Stimulated activated CD4-positive, alpha-beta T cell treated with anti-CD3 and anti-CD28 coated beads, Interleukin-4, amount 100 ng/mL, for 24 hours (primary cell): Measurements from ENCODE around the gene KHDC4.

Source experiments
- DNase-seq: peaks from one replicate; pipeline ENCODE4 v3.0.0-alpha.2; 2020

Gene KHDC4

DNA sequence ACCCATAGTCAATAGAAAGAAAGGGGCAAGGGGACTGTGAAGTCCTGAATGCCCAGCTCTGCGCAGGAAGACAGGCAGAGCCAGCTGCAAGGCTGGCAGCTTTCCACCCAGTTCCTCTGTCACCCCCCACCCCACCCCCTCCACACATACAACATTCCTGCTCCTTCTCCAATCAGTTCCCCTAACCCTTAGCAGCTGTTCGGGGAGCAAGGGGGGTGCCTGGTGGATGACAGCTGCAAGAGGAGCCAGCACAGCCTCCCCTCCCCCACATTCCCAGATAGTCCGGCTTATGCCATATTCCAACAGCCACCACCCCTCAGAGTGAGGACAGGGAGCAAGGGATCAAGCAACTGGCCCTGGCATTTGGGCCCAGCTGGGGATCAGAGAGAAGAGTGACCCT is 34.5 kb upstream of the KHDC4 start:
- DNase-seq = no peak

DNA sequence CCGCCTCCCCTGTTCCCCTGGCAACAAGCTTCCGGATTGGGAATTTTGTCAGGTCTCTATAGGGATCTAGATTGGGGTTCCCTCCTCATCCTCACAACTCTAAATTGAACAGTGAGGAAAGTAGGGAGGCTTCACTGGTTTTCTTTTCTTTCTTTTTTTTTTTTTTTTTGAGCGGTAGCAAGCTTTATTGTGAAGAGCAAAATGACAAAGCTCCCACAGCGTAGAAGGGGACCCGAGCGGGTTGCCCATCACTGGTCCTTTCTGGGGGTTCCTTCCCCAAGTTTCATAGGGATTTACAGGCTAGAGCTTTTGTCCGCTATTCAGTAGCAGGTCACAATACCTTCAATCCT is 33.8 kb upstream of the KHDC4 start:
- no peak for DNase-seq

DNA sequence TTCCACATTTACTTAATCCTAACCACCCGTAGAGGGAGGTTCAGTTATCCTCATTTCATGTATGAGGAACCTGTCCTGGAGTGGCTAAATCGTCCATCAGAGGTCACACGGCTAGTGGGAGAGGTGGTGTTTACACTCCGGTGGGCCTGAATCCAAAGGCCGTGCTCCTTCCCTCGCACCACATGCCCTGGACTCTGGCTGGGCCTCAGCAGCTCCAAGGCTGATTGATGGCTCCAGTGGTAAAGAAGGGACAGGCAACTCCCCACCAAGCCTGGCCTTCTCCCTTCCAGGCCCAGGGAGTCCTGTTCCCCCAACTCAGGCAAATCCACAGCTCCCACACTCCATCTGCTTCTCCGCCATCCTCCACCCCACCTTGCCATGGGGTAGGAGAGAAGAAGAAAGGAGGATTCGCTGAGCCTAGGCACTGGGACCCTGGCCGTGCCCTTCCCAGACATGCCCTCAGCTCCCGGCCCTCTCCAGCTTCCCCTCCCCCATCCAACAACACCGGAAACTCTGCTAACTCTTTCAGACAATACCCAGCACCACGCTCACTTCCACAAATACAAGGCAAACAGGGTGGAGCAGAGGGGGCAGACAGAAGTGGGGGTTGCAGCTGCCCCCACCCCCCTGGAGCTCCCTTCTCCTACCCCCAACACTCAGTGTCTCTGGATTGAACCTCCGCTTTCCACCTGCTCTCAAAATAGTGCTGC is 33.3 kb upstream of the KHDC4 start:
- no peak for DNase-seq

DNA sequence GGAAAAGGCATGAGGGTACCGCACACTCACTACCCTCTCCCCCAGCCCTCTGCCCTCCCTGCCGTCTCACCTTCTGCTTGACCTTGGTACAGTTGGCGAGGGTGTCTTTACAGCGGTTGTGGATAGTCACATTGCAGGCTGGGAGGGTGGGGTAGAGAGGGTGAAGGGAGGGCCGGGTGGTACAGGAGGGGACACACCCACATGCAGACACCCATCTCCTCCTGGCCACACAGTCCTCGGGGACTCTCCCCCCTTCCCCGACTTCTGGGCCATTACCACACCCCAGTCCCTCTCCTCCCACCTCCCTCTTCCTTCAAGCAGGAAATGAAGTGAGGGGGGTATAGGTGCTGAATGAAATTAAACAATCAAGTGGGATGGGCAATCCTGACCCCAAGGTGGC is 32.5 kb upstream of the KHDC4 start:
- DNase-seq = no peak

DNA sequence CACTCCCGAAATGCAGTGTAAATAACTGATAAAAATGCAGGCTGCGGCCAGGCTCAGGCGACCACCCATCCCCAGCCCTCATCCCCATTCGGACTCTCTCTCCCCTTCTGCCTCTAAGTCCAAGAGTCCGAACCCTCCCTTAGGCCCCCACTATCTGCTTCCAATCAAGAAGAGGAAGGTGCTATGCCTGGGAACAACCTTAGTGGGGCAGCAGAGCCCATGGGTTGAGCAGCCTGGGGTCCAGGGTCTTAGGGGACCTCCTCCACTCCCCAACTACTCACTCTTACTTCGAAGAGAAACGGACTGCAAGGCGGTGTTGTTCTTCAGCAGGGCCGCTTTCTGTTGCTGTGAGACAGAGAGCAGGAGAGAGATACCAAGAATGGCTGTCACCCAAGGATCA is 31.9 kb upstream of the KHDC4 start:
- DNase-seq = no peak

DNA sequence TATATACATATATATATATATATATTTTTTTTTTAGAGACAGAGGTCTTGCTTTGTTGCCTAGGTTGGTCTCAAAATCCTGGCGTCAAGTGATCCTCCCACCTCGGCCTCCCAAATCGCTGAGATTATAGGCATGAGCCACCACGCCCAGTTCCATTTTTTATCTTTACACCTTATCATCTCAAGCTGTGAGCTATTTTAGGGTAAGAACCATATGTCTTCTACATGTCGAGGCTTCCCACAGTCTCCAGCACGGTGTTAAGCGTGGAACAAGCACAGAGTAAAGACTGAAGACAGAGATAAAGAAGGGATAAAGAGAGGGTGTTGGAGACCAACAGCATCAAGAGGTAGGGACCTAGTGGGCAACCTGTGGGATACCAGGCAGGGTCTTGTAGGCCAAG is 30.0 kb upstream of the KHDC4 start:
- DNase-seq = no peak

DNA sequence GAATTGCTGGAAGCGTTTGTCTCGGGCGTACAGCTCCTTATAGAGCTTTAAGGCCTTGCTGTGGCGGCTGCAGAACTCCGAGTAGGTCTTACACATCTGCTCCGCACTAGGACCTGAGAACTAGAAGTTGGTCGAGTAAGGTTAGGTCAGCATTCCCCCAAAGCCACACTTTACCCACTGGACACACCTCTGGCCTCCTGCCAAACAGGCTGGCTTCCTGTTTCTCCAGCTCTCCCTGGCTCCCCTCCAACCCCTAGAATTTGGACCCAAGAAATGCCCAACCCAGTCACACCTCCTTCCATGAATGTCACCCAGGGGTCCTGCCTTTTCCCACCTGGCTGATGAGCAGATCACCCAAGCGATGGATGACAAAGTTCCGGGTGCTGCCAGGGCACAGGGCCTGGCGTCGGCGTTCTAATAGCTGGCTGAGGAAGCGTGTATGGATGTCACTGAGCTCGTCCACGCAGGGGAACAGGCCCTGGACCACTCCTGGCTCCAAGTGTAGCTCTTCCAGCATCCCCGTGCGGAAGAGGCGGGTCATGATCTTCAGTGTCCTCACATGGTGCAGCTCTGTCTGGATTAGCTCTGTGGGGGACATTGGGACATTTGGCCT is 28.5 kb upstream of the KHDC4 start:
- no peak for DNase-seq

DNA sequence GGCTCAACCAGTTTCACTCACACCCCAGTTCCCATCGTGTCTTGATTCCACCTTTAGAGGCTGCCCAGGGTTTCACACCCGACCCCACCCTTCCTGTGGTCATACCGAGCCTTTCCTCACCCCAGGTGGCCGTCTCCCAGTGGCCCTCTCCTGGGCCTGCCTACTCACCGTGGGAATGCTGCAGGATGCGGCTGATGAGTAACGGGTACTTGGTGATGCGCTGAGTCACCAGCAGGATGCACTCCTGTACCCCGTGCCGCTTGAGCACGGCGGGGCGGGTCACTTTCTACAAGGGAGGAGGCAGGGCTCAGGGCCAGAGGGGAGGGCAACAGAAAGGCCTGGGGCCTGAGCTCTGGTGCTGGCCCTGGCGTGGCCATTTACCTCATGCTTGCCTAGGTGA is 27.7 kb upstream of the KHDC4 start:
- no peak for DNase-seq

DNA sequence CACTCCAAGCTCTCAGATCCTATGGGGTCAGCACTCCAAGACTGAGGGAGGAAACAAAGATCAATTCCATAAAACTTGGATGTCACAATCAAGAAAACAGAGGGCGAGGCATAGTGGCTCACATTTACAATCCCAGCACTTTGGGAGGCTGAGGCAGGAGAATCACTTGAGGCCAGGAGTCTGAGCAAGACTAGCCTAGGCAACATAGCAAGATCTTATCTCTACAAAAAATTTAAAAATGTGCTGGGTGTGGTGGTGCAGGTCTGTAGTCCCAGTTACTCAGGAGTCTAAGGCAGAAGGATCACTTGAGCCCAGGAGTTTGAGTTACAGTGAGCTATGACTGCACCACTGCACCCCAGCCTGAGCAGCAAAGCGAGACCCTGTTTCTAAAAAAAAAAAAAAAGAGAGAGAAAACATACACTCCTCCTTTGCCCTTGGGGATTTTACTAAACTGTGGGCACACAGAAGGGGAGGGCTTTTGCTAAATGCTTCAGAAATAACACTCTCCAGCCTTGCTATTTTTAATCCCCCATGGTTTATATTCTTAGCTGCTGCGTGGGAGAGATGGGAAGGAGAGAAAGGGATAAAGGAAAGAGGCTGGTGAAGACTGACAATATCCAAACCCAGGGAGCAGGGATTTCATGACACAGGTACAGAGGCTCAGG is 26.0 kb upstream of the KHDC4 start:
- no peak for DNase-seq

DNA sequence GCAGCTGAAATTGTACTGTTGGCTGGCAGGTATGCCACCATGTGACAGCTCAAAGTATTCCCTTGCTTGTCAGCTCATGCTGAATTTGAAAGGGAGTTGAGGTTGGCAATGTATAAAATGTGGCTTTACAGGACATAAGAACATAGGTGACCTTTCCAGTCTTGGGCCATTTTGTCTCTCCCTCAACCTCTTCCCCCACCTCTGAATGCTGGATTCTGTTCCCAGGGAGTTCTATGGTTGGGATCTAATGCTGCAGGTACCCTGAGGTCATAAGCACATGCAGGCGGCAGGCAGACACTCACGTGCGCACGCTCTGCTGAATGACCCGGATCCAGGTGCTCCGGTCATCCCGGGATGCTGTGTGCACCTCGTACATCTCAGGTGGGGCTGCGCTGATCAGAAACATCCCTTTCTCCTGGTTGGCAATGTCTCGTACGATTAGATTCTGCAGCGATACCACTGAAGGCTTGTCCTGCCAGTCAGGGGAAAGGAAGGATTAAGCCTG is 23.2 kb upstream of the KHDC4 start:
- no peak for DNase-seq

DNA sequence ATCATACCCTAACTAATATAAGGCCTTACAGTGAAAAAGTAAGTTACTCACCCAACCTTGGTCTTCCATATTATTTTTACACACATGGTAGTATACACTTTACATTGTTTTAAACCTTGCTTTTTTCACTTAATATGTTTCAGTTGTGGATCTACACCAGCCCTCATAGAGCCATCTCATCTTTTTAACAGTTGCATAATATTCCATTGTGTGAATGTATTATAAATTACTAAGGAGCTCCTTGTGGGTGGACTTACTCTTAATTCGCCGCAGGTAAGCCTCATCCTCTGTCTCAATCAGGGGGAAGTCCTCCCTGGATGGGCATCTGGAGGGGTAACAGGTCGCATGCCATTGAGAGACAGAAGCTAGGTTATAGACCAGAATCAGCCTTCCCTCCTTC is 20.4 kb upstream of the KHDC4 start:
- DNase-seq = no peak

DNA sequence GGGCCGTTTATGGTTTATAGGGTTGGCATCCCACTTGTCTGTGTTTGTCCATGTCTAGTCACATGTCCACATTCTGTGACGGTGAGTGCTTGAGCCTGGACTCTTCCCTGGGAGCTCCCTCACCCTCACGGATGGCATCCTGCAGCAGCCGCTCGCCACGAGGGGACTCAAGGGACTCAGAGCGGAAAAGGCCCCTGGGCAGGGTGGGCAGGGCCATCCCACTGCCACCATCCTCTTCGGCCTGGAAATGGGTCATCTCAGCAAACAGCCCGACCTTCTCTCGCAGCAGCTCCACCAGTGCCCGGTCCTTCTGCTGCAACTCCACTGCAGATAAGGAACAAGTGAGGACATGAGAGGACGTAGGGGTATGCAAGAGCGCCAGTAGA is 18.3 kb upstream of the KHDC4 start:
- DNase-seq = no peak

DNA sequence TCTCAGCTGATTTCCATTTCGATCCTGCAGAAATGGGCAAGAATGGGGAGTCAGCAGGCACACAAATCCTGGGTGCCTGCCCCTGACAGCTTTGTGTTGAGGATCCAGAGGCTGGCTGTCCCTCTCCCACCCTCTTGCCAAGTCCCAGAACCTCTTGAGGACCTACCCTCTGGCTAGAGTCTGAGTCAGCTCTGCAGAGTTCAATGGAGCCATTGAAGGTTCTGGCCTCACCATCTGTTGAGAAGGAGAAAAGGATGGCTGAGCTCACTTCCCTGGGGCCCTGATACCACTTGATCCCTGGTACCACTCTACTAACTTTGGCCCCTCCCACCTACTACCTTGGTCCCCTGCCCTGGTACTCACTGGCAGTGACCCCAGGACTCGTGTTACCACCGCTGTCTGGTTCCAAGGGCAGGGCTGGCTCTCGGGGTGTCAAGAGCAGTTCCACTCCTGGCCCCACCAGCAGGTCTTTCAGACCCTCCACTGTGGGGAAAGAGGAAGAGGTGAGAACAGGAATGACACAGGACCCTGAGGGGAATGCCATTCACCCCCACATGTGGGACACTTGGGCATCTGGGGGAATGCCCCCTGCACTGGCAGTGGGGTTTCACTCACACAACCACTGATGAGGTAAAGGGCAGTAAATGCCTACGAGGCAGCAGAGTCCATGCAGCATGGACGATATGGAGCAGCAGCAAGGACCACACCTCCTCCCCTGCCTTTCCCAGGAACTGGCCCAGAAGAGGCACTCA is 17.7 kb upstream of the KHDC4 start:
- no peak for DNase-seq

DNA sequence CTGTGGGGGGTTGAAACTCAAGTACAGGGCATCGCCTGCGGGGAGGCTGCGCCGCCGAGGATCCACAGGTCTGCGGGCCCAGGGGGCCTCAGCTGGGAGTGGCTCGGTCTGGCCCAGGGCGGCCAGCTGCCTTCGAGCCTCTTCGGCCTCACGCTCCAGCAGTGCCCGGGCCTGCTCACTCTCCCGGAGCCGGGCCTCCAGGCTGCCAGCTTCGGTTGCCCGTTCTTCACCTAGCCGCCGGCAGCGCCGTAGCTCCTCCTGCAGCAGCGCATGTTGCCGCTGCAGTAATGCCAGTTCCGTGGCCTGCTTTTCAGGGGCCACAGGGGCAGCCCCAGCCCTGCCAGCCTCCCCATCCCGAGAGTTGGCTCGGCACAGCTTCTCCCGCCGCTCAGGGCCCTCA is 16.6 kb upstream of the KHDC4 start:
- no peak for DNase-seq

DNA sequence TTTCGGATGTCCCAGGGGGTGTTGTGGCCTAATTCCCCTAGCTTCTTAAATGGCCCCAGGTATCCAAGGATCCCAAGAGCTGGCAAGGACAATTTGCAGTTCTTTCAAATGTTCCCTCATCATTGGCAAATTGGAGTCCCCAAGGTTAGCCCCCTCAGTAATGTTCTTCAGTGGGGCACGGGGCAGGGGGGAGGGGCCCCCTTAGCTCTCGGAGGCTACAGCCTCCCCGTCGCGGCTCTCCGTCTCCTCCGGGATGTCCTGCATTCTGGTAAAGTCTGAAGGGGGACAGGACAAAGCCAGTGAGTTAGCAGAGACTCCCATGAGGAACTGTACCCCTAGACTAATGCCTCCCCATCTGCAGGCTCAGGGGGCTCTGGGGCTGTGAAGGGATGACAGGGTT is 13.5 kb upstream of the KHDC4 start:
- no peak for DNase-seq

DNA sequence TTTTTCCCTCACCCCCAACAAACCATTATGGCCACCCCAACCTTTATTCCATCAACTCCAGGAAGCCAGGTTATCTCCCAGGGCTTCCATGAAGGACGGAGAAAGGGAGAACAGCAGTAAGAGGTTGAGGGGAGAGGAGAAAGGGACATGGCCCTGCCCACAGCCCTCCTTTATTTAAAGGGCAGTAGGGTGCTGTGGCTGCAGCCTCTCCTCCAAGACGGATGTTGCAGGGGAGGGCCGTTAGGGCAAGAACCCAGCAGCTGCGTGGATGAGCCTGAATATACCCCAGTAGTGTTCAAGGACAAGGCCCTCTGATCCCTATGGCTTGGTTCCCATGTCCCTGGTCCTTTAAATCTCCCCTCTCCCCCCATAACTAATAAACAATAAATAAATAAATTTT is 13.1 kb upstream of the KHDC4 start:
- no peak for DNase-seq

DNA sequence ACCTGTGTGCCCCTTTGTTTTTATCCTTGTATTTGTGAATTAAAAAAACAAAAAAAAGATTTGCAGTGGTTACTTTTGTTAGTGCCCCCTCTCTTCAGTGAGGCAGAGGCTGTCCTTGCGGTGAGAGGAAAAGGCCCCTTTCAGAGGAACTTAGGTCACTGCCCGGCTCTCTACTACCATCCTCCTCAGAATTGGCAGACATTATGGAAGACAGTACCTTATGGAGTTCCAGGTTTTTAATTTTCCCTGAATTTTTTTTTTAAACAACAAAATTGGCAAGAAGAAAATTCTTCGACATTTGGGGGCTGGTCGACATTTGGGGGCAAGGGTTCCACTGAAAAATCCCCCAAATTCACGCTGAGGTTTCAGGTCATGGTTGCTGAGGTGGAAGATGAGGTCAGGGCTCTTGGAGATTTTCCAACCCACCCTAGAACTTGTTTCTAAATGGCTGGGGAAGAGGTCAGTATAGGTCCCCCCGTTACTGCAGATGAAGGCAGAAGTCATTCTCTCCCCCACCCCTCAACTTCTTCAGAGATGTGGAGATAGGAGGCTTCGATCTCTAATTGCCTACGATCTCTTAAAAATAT is 12.5 kb upstream of the KHDC4 start:
- DNase-seq = no peak

DNA sequence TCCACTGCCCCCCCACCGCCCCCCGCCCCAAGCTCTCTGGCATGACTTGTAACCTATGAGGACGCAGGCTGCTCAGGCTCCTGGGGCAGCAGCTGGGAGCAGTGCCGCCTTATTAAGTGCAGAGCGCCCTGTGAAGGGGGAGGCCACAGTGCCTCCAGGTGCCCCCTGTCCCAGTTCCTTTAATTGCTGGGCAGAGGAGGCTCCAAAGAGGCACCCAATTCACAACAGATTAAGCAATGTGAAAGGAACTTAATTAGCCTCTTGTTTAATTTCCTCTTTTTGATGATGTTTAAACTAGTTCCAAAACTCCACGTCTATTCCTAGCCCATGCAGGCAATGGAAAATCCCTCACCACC is 10.2 kb upstream of the KHDC4 start:
- DNase-seq = no peak

DNA sequence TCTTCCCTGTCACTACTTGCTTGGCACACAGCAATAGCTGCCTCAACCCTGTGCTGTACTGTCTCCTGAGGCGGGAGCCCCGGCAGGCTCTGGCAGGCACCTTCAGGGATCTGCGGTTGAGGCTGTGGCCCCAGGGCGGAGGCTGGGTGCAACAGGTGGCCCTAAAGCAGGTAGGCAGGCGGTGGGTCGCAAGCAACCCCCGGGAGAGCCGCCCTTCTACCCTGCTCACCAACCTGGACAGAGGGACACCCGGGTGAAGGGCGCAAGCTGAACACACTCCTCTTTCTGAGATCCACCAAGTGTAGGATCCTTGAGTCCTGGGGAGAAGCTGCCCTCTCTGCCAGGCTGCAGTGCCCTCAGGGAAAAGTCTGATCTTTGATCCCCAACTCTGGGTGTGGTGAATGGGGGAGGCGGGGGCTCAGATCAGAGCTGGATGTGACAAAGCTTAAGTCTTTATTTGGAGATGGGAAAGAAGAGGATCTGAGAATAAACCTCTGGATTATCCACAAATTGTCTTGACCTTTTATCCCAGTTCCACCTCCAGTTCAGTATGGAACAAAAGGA is 8.4 kb upstream of the KHDC4 start:
- no peak for DNase-seq

DNA sequence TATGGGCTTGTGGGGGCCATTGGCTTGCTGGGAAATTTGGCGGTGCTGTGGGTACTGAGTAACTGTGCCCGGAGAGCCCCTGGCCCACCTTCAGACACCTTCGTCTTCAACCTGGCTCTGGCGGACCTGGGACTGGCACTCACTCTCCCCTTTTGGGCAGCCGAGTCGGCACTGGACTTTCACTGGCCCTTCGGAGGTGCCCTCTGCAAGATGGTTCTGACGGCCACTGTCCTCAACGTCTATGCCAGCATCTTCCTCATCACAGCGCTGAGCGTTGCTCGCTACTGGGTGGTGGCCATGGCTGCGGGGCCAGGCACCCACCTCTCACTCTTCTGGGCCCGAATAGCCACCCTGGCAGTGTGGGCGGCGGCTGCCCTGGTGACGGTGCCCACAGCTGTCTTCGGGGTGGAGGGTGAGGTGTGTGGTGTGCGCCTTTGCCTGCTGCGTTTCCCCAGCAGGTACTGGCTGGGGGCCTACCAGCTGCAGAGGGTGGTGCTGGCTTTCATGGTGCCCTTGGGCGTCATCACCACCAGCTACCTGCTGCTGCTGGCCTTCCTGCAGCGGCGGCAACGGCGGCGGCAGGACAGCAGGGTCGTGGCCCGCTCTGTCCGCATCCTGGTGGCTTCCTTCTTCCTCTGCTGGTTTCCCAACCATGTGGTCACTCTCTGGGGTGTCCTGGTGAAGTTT is 7.8 kb upstream of the KHDC4 start:
- no peak for DNase-seq

DNA sequence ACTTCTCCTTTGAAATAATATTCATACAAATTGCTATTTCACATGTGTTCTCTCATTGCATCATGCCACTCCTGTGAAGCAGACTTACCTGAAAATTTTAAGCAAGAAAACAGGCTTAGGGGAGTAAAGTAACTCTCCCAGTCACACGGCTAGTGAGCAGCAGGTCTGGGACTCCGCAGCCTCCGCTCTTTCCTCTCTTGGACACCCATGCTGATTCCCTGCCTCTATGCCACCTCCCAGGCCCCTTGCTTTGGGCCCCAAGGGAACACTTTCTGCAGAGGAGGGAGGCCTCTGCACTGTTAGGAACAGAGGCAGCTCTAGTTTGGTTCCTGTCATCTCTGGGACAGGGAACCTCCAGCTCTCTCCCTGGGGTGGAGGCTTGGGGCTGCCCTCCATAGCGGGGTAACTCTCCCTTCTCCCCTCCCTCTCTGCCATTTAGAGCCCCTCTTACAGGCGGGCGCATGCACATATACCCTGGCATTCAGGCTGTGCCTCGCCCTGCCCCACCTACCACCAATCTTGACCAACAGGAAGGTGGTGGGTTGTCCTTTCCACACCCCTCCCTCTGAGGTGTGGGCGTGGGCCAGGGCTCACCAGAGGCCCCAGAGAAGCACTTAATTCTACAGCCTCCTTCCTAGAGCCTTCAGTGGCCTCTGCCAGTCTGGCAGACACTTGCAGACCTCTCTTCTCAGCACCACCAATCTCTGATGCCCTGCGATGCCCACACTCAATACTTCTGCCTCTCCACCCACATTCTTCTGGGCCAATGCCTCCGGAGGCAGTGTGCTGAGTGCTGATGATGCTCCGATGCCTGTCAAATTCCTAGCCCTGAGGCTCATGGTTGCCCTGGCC is 7.0 kb upstream of the KHDC4 start, which contains the start of gene RXFP4:
Gene RXFP4 (plus strand): TSS at position 646 of the 852 bp plus-strand sequence. CDS start 72 bp downstream, at position 718.
- DNase-seq = no peak
